Measurements from ENCODE around the gene ADARB2. TPM values are rescaled to one million over a fixed set of nuclear protein-coding genes. Genes with fewer than 3 reads are reported as not detected.

ADARB2 gene
- total RNA-seq, 4 donors from 2014 or later = 2.0 to 9.9 (median 5.1) TPM

GRCh38 chr10:1291178-1292090 lies 445.9 kb downstream of the ADARB2 start:
- H3K9me3 ChIP-seq = no peaks in the 10 kb centered on the region
- no peak for DNase-seq
- TF ChIP-seq POLR2A (IDR thresholded peaks at IDR 0.05) (no peak), CTCF (IDR thresholded peaks at IDR 0.05) (no peak)
- H3K27me3 ChIP-seq = no peaks in the 10 kb centered on the region
- H3K4me3 ChIP-seq = no peak overlapping the region
- no peaks in the 10 kb centered on the region for H3K36me3 ChIP-seq
- H3K27ac ChIP-seq = no peak overlapping the region
- no peaks in the 10 kb centered on the region for H3K4me1 ChIP-seq

- Histone ChIP-seq H3K36me3 (no peaks in the 10 kb centered on the region), H3K27me3 (no peaks in the 10 kb centered on the region), H3K27ac (no peak overlapping the region), H3K4me3 (no peak overlapping the region), H3K9me3 (no peaks in the 10 kb centered on the region), H3K4me1 (no peaks in the 10 kb centered on the region)
- TF ChIP-seq CTCF (IDR thresholded peaks at IDR 0.05) = no peak
- TF ChIP-seq POLR2A (IDR thresholded peaks at IDR 0.05) = no peak
- no peak for DNase-seq
Measured at GRCh38 chr10:1290071-1290471, 447.3 kb downstream of the ADARB2 start.

- H3K9me3 ChIP-seq = no peaks in the 10 kb centered on the region
- TF ChIP-seq CTCF (IDR thresholded peaks at IDR 0.05) (no peak), POLR2A (IDR thresholded peaks at IDR 0.05) (no peak)
- H3K27me3 ChIP-seq = no peaks in the 10 kb centered on the region
- no peaks in the 10 kb centered on the region for H3K4me1 ChIP-seq
- H3K4me3 ChIP-seq = no peak overlapping the region
- H3K36me3 ChIP-seq = no peaks in the 10 kb centered on the region
- DNase-seq = no peak
- H3K27ac ChIP-seq = no peak overlapping the region
Measured at GRCh38 chr10:1289591-1289990, 447.7 kb downstream of the ADARB2 start.

- DNase-seq = no peak
- Histone ChIP-seq H3K4me1 (no peaks in the 10 kb centered on the region), H3K9me3 (no peaks in the 10 kb centered on the region), H3K36me3 (no peaks in the 10 kb centered on the region), H3K27ac (no peak overlapping the region), H3K27me3 (no peaks in the 10 kb centered on the region), H3K4me3 (no peak overlapping the region)
- TF ChIP-seq POLR2A (IDR thresholded peaks at IDR 0.05) (no peak), CTCF (IDR thresholded peaks at IDR 0.05) (no peak)
Measured at GRCh38 chr10:1287971-1288401, 449.3 kb downstream of the ADARB2 start.

- no peaks in the 10 kb centered on the region for H3K9me3 ChIP-seq
- no peak overlapping the region for H3K27ac ChIP-seq
- no peaks in the 10 kb centered on the region for H3K4me1 ChIP-seq
- TF ChIP-seq POLR2A (IDR thresholded peaks at IDR 0.05) (no peak), CTCF (IDR thresholded peaks at IDR 0.05) (no peak)
- DNase-seq = no peak
- no peaks in the 10 kb centered on the region for H3K36me3 ChIP-seq
- H3K4me3 ChIP-seq = no peak overlapping the region
- no peaks in the 10 kb centered on the region for H3K27me3 ChIP-seq
Measured at GRCh38 chr10:1287487-1287886, 449.8 kb downstream of the ADARB2 start.

Measured in Peyer's patch (tissue), 4 donors.